ENCODE measurements around the gene CDH20. TPM values are rescaled to one million over a fixed set of nuclear protein-coding genes. Genes with fewer than 3 reads are reported as not detected.

Gene CDH20
- total RNA-seq (2012; rRNA removed) (not detected in 2 replicates), polyA plus RNA-seq (2012; rRNA removed) (not detected in 2 replicates), Bru-seq, nascent RNA (not detected), BruChase-seq, experiment 1, labeled RNA remaining after a 6-hour chase (percentile 0 among the genes with signal in this experiment), BruChase-seq, experiment 2, labeled RNA remaining after a 2-hour chase (percentile 0 among the genes with signal in this experiment)
- polyA plus RNA-seq (2012; cell fraction: cytosol; rRNA removed), result not detected in 2 replicates
- polyA plus RNA-seq (2012; cell fraction: nucleus; rRNA removed; ENCODE audit: low replicate concordance), result not detected in 2 replicates
- long read RNA-seq, result 0 reads

DNA sequence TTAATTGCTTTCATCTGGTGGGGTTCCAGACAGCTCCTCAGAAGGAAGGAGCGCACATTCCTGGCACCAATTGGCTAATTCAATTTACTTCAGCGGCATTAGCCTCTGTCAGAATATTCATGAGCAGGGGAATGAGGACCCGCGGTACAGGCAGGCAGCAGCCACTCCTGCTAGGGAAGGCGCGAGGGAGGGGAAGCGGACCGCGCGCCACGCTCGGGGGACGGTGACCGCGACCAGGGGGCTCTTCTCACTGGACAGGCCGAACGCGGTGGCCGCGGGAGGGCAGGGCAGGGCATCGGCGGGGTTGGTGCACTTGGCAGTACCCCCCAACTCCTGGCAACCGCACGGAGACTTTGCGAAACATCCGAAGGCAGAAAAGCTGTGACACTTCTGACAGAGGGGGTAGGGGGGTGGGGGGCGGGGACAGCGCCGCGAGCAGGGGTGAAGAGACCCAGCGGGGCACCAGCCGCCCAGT lies at the start of gene CDH20:
CDH20 (plus strand) TSS at position 160 of the 475 bp plus-strand sequence.
- H2BK120ac ChIP-seq (ENCODE audit: low read depth, low read length), result no peak within 1 kb of the TSS
- no peak within 1 kb of the TSS for H4K91ac ChIP-seq (ENCODE audit: insufficient read depth, low read depth, low read length)
- POLR2A ChIA-PET (ENCODE audit: unreplicated experiment), result no interaction called here
- intact Hi-C loops (cut with micrococcal nuclease), result no loop called here
- H2BK15ac ChIP-seq (ENCODE audit: low read depth, low read length), result no peak within 1 kb of the TSS
- no peak within 1 kb of the TSS for H3K56ac ChIP-seq (ENCODE audit: extremely low read depth, insufficient read depth, low read length)
- H3K27me3 ChIP-seq (ENCODE audit: control insufficient read depth, insufficient read depth, low read length), result peaks cover 35% of the 10 kb centered on the region
- H3K36me3 ChIP-seq (ENCODE audit: control insufficient read depth, insufficient read depth, low read length), result no peaks in the 10 kb centered on the region
- WGBS, 2 experiments (ENCODE audit: extremely low coverage in 2 of 2, insufficient read length in 1 of 2), result 3% methylated on average over 13 of the region's 32 CpGs; no CpG with 5 or more reads in 1 of the 2 experiments
- no peak within 1 kb of the TSS for H3K23ac ChIP-seq (ENCODE audit: low read depth, low read length)
- no peak within 1 kb of the TSS for H4K8ac ChIP-seq (ENCODE audit: low read depth in 2 of 2, low read length in 2 of 2)
- no peaks in the 10 kb centered on the region for H3K79me1 ChIP-seq (ENCODE audit: low read depth in 1 of 2, low read length in 2 of 2)
- H3K27ac ChIP-seq (ENCODE audit: insufficient read depth, low read length), result no peak within 1 kb of the TSS
- in situ Hi-C loops (cut with MboI; ENCODE audit: low sequenced_read_pairs), result no loop called here
- H4K20me1 ChIP-seq (ENCODE audit: insufficient read depth, low read length), result no peaks in the 10 kb centered on the region
- no peak within 1 kb of the TSS for H2AK9ac ChIP-seq (replicated peaks; ENCODE audit: low read depth, low read length, poor library complexity)
- H3K4me1 ChIP-seq (ENCODE audit: control insufficient read depth, insufficient read depth, low read length), result no peaks in the 10 kb centered on the region; the same call in 1 of the 2 replicates
- H3K4me2 ChIP-seq (ENCODE audit: low read depth, low read length), result no peak within 1 kb of the TSS; the same call in 1 of the 2 replicates
- H4K5ac ChIP-seq (ENCODE audit: low read depth, low read length), result no peak within 1 kb of the TSS
- H3K9me1 ChIP-seq (ENCODE audit: insufficient read depth, low read length), result no peaks in the 10 kb centered on the region
- H3K9me3 ChIP-seq (ENCODE audit: control insufficient read depth, insufficient read depth, low read length), result no peaks in the 10 kb centered on the region
- dilution Hi-C loops (cut with HindIII; ENCODE audit: low sequenced_read_pairs, unreplicated experiment), result no loop called here
- no peak within 1 kb of the TSS for H3K18ac ChIP-seq (ENCODE audit: low read depth, low read length)
- H2AFZ ChIP-seq (replicated peaks; ENCODE audit: low read length, poor library complexity), result peak within 1 kb of the TSS; percentile 17
- no peak within 1 kb of the TSS for H3K9ac ChIP-seq (ENCODE audit: low read depth, low read length)
- CTCF ChIA-PET, result no interaction called here
- no peak for ATAC-seq (ENCODE audit: low read depth)
- no peak within 1 kb of the TSS for H2BK5ac ChIP-seq (ENCODE audit: low read depth, low read length, poor library complexity, severe bottlenecking)
- no peak within 1 kb of the TSS for H2BK20ac ChIP-seq (ENCODE audit: low read depth, low read length)
- DNase-seq, result no peak
- H3K4ac ChIP-seq (ENCODE audit: low read depth, low read length), result no peak within 1 kb of the TSS
- TF ChIP-seq FOS (IDR thresholded peaks at IDR 0.05; ENCODE audit: low read depth, low read length), result no peak
- H3K4me3 ChIP-seq (ENCODE audit: insufficient read depth, low read depth, low read length), result no peak within 1 kb of the TSS
- BruUV-seq (replicated peaks), result no TSS peak
- no peak within 1 kb of the TSS for H3K14ac ChIP-seq (replicated peaks; ENCODE audit: low read depth, low read length)
- no peak within 1 kb of the TSS for H2AK5ac ChIP-seq (ENCODE audit: low read depth, low read length)
